GM21786 (cell line): ENCODE measurements around the gene TEAD3.
"Not testable (repeated sequence)": the region's sequence is repeated elsewhere in the genome, so short reads cannot be mapped to it uniquely, and the experiment has no call there.

ENCODE experiments used
- ATAC-seq: cut with Tn5 transposase; IDR thresholded peaks from one replicate; pipeline ENCODE4 v1.9.1; 2021; ENCODE audit not compliant: unreplicated experiment

The TEAD3 gene

DNA sequence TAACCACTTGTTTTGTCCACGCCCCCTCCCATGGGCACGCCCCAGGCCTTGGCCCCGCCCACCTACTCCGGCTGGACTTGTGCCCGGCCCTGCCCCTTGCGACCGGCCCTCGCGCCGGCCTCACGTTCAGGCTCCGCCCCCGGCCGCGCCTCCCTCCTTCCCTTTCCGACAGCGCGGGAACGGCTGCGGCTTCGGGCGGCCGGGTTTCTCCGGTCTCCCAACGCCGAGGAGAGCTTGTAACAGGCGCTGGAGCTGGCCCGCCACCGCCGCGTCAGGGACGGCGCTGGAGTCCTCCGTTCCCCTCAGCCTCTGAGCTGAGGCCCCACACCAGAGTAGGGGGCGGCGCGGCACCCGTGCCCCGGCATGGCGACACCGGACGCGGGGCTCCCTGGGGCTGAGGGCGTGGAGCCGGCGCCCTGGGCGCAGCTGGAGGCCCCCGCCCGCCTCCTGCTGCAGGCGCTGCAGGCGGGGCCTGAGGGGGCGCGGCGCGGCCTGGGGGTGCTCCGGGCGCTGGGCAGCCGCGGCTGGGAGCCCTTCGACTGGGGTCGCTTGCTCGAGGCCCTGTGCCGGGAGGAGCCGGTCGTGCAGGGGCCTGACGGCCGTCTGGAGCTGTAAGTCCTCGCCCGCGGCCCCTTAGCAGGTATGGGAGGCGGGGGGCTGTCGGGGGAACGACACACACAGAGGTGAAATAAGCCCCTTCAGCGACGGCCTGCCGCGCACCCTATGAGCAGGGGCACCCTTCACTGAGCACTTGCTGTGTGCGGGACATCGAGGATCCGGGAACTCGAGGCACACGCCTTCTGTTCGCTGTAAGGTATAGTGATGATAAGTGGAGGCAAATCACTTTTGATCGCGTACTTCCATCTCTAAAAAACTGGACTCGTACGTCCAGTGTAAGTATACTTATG, 44.4 kb downstream of the TEAD3 start, which contains the start of gene FANCE:
Gene FANCE, plus strand, starts transcription at position 156 of the 908 bp plus-strand sequence. Its CDS starts 208 bp downstream, at position 364.
- ATAC-seq: peak; percentile 76

DNA sequence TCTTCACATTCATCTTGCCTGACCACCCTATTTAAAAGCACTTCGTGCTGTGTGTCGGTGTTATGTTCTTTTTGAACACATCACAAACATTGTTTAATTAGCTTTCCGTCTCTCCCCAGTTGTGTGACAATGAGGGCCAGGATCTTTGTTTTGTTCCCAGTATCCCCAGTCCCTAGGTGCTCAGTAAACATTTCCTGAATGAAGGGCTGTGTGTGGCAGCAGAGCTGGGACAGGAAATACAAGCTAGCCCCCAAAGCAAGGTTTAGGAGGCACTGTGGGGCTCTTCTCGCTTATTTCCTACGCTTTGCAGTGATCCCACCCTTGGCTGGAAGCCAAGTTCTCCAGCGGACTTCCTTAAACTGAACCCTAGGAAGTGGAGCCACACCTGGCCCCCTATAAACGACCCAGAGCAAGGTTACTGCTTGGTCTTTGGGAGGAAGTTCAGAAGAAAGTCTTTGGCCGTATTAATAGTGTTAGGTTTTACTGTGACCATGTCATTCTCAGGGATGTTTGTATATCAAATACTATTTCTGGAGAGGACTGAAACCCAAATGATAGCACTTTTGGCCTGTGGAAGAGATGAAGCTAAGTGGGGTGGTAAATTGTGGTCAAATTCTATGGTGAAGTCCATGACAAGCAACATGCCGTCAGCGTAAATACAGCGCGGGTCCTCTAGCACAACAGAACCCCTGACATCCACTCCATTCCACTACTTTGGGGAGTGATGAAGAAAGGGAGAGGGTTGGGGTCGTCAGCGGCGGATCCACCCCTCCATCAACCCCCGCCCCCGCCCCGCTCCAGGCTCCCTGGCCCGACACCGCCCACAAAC, 45.3 kb downstream of the TEAD3 start:
- no peak for ATAC-seq

DNA sequence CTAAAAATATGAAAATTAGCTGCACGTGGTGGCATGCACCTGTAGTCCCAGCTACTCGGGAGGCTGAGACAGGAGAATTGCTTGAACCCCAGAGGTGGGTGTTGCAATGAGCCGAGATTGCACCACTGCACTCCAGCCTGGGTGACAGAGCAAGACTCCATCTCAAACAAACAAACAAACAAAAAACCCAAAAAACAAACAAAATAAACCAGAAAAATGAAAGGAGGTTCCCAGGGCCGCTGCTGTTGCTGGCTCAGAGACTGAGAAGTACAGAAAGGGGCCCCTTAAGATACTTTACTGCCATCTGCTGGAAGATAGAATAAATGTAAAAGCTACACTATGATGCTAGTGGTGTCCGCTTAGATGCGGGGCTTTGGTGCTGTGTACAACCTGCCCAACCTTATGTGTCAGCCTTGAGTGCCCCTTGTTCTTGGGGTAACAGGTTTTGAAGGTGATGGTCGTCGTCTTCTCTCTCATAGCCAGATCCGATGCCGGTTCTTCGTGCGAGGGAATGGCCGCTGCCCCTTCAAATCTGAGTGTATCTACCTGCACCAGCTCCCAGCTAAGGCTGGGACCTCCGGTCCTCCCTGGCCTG, 47.5 kb downstream of the TEAD3 start:
- no peak for ATAC-seq

DNA sequence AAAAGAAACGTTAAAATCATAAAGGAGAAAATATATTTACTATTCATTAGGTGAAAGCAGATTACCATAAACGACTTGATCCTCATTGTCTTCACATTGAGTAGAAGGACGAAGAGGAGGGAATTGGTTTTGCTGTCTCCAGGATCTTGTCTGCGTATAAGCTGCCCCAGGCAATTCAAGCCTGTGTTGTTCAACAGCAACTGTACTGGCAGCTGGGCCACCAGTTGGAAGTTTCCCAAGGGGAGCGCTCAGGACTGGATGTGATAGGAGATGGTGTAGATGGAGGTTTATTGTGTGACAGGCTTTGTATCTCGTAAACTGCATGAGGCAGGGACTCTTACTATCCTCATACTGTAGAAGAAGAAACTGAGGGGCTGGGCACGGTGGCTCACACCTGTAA, 48.7 kb downstream of the TEAD3 start:
- no peak for ATAC-seq

DNA sequence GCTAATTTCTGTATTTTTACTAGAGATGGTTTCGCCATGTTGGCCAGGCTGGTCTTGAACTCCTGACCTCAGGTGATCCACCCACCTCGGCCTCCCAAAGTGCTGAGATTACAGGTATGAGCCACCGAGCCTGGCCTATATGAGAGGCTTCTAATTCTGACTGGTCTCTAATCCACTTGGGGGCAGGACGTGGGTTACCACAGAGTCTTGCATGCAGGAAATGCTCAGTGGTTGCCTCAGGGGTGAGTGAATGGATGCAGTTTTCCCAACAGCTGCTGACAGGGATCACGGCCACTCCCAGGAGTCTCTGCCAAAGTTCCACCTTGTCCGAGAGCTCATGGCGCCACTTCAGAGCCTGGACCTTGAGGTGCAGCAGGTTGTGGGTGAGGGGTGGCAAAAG, 51.2 kb downstream of the TEAD3 start:
- ATAC-seq: no peak

DNA sequence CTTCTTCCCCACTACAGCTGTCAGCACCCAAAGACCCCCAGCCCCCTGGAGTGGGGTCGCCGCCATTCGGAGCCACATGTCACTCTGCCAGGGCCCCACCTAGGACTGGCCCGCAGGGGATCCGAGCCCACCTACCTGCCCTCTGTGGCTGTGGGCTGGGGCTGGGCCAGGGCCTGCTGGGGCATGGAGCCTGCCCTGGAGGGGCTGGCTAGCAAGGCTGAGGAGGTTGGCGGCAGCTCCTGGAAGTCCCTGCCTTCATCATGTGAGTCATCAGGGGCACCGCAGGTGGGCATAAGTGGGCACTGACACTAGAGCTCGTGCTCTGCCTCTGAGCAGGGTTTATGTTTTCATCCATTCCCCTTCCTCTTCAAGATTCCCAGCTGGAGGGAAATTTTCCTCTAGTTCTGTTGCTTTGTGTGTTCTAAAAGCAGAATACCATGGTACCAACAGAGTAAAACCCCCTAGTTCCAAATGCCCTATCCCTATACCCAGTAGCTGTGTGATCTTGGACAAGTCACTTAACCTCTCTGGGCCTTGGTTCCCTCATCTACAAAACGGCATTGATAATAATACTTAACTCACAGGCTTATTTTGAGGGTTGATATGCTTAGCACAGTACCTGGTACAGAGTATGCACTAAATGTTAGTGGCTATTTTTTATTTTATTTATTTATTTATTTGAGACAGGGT, 53.4 kb downstream of the TEAD3 start:
- no peak for ATAC-seq

DNA sequence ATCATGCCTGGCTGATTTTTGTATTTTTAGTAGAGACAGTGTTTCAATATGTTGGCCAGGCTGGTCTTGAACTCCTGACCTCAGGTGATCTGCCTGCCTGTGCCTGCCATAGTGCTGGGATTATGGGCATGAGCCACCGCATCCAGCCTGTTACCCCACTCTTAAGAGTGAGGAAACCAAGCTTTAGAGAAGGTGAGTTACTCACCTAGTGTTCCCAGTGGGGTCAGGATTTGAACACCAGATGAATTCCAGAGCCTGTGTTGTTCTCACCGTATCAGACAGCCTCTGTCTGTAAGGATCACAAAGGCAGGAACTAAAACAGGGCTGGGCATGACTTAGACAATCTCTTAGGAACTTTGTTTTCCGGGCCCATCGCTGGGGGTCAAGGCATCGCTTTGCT, 54.2 kb downstream of the TEAD3 start:
- no peak for ATAC-seq

DNA sequence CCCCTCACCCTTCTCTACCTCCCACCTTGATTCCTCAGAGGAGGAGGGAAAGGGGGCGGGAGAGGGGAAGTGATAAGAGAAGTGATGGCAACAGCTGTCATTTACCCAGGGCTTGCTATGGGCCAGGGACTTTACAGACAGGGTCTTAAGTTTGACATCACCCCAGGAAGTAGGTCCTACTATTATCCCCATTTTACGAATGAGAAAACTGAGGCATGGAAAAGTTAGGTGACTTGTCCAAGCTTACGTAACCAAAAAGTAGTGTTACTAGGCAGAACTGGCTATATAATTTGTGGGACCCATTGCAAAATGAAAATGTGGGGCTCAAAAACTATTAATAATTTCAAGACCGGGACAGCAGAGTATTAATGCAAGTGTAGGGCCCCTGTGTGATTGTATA, 55.2 kb downstream of the TEAD3 start:
- ATAC-seq: no peak

DNA sequence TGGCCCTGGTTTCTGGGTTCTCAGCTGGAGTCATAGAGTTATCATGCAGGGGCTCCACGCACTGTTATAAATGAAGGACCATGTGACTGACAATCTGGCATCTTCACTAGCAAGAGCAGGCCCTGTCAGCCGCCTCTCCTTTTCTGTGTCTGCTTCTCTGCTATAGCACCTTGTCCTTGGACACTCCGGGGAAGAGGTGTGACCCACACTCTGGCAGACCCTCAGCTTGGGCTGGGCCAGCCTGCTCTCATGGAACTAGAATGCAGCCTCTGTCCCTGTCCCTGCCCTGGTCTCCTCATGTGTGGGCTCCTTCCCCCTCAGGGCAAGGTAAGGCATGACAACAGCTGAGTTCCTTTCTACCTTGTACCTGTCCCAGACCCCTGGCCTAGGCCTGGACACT, 55.7 kb downstream of the TEAD3 start:
- no peak for ATAC-seq

DNA sequence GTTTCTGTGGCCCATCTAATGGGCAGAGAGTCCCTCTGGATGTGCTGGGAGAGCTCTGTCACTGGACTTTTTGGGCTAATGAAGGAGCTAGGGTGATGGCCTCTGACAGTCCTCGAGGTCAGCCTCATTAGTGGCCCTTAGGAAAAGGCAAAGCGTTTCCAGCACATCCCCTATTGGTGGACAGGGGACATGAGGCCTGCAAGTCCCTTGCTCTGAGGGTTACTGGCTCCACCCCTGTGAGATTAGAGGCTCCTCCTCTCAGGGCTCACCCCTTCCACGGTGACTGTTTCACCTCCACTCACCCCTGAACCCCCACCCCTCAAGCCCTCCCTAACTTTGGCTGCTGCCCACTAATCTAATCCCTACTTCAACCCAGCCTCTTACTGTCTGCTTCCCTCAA, 57.6 kb downstream of the TEAD3 start:
- no peak for ATAC-seq

DNA sequence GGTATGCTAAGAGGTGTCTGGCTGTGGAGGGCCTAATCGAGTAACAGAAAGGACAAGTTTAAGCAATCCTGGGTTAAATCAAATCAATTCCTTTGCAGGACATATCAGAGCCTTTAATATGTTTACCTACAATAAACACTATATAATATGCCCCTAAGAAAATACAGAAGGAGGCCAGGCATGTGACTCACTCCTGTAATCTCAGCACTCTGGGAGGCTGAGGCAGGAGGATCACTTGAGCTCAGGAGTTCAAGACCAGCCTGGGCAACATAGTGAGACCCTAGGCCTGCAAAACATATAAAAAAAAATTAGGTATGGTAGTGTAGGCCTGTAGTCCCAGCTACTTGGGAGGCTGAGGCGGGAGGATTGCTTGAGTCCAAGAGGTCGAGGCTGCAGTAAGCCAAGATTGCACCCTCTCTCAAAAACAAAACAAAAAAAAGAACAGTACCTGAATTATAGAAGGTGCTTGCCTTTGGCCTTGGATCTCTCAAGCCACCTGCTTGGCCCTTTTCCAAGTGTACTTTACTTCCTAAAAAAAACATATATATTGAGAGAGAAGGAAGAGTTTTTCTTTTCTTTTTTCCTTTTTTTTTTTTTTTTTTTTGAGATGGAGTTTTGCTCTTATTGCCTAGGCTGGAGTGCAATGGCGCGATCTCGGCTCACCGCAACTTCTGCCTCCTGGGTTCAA, 58.4 kb downstream of the TEAD3 start:
- not testable (repeated sequence) for ATAC-seq

DNA sequence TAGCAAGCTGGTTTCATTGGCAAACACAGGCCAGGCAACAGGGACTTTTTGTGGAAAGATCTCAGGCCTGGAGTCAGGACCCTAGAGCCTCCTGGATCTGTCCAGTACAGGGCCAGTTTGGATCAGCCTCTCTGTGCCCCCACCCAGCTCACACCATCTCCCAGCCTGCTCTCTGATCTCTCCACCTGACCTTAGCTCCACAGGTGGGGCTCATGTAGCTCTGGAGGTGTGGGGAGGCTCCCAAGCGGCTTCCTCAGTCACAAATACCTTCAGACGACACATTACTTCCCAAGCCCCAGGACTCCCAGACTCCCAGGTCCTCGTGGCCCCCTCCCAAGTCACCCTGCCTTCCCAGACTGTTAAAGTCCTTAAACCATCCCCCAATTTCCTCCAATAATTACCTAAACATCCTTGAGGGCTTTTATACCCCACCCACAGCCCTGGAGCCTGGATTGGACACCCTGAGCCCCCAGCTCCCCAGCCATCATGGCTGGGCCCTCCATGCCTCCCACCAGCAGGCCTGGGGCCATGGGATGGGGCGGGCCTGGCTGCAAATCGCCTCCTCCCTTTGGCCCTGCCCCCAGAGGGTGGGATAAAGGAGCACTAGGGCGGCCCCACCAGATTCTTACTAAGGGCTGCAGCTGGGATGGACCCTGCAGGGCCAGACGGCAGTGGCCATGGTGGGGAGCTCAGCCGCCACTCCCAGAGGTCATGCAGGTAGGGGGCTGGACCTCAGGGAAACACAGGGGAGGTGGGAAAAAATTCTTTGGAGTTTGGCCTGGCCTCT, 60.6 kb downstream of the TEAD3 start:
- no peak for ATAC-seq

DNA sequence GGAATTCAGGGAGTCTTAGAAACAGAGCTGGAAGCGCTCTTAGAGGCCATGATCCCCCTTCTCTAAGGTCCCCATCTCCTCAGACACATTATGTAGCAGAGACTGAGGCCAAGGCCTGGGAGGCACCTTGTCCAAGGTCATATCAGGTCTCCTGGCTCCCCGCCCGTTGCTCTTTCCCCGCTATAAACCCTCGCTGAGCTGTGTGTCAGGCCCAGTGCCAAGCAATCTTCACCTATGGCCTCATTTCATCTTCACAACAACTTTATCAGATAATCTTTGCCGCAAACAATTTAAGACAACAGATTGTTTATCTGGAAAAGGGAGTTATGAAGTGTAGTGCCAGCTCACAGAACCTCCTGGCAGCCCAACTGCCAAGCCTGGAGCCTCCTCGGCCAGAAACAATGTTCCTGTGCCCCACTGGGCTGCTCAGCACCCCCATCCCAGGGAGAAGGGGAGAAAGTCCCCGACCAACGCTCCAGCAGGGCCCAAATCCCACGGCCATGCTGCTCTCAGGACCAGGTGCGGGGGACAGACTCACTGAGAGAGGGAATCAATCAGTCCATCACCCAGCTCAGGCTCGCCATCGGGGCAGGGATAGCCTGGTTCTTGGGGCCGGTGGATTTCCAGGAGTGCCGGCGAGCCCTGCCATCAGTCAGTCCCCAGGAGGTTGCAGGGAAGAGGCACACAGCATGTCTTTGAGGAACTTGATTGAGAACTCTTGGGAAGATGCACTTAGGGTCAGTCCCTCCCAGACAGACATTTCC, 61.6 kb downstream of the TEAD3 start:
- no peak for ATAC-seq

DNA sequence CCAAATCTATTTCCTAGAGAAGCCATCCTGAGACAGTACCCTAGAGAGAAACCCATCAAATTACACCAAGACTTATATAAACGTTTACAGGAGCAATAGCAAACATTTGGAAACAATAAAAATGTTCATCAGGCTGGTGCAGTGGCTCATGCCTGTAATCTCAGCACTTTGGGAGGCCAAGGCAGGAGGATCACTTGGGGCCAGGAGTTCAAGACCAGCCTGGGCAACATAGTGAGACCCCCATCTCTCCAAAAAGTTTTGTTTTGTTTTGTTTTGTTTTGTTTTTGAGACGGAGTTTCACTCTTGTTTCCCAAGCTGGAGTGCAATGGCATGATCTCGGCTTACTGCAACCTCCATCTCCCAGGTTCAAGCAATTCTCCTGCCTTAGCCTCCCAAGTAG, 64.2 kb downstream of the TEAD3 start:
- not testable (repeated sequence) for ATAC-seq

DNA sequence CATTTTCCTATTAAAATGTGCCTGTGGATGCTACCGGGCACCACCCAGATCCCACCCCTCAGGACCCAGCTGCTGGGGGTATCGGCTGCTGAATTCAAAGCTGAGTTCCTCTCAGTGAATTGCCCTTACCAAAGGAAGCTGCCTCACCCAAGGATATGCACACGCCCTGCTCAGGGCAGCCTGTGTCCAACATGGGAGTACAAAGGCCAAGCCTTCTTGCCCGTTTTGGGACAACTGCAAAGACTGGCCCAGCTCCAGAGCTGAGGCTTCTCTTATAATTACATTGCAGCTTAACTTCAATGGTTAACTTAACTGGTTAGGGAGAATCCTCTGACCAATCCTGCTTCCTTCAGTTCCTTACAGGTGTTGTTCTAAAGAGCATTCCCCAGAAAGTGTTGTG, 64.6 kb downstream of the TEAD3 start:
- no peak for ATAC-seq

DNA sequence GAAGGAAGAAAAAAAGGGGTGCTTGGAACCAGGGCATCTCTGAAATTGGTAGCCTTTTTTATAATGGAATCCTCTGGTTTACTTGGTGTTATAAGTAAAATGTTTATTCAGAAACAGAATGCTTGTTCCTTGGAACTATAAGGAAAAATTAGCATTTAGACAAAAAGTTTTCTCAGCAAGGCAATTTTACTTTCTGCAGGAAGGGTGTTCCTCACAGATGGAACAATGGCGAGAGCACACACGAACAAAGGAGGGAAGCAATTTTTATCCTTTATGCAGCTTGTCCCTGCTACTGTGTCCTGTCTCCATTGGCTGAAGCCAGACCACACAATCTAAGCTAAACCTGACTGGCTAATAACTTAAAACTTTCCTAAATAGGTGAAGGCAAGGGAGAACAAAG, 67.4 kb downstream of the TEAD3 start:
- no peak for ATAC-seq

DNA sequence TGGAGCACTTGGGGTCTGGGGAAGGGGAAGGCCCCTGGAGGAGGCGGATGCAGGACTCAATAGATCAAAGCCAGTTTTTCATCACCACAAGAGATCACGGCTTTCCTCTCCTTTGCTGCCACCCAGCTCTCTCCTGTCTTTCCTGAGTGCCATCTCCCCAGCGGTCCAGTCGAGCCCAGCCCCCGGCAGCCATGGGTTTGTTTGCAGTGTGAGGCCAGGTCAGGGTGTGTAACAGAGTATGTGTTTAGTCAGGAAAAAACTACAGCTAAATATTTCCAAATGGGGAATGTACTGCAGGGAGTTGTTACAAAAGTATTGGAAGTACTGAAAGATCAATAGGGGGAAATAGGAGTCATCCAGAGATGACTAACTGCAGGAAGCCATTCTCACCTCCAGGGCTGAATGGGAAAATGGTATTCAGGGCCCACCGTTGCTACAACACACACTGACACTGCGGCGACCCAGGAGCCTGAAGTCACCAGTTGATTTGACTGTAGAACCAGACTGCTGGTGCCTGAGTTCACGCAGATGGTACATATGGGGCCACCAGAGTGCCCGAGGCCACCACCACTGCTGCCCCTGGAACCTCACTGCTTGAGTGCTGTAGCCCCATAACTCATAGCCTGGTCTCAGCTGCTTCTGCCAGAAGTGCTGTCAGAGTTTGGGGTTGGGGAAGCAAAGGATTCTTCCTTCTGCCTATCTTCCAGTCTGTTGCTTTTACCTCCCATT, 68.3 kb downstream of the TEAD3 start:
- ATAC-seq: no peak

DNA sequence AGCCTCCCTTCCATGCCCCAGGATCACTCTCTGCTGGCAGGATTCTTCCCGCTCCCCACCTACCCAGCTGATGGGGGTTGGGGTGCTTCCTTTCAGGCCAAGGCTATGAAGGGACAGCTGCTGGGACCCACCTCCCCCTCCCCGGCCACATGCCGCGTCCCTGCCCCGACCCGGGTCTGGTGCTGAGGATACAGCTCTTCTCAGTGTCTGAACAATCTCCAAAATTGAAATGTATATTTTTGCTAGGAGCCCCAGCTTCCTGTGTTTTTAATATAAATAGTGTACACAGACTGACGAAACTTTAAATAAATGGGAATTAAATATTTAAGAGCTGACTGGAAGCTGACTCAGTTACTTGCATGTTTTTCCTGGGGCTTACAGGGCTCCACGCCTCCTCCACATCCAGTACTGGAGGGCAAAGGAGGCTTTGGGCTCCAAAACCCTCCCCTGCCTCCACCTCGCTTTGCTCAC, 69.0 kb downstream of the TEAD3 start:
- no peak for ATAC-seq
